HG02763 (cell line): ENCODE data around the gene CYP4F12.

Experiments used
- ATAC-seq: cut with Tn5 transposase; IDR thresholded peaks from one replicate; pipeline ENCODE4 v1.9.1; 2021; ENCODE audit warnings: mild to moderate bottlenecking, moderate library complexity; ENCODE audit not compliant: unreplicated experiment

Gene CYP4F12

DNA sequence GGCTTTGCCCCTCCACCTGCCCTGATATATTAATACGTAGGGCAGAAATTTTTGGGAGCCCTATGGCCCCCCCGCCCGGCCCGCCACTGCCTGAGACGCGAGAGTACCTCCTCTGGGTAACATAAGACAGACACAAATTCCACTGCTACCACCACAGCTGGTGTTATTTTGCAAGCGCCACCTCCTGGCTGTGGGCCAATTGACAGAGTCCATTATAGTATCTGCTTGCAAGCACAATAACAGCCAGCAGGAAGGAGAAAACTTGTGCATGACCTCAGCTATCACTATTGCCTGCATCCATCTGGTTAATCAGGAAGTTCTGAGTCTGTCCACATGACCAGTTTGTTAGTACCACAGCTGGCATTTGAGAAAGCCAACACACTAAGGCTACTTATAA is 29.6 kb downstream of the CYP4F12 start:
- ATAC-seq, result no peak

GRCh38 chr19:15714638-15715037 is 41.8 kb downstream of the CYP4F12 start:
- no peak for ATAC-seq

DNA sequence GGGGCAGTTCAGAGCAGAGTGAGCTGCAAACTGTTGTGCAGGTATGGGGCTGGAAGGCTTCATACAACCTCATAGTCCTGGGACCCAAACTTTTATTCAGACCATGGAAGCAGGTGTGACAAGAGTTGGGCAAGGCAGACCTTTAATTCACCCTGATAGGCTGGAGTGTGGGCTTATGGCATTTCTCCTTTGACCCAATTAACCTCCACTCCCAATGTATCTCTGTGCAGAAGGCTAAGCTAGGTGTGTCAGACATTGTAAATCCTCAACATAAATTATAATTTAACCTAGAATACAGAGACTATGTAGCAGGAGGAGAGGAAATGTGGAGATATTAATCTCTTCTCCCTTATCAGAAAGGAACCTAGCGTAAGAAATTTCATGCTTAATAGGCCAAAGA is 42.8 kb downstream of the CYP4F12 start:
- ATAC-seq, result no peak

- no peak for ATAC-seq
Measured at GRCh38 chr19:15717809-15718208, 44.9 kb downstream of the CYP4F12 start.

DNA sequence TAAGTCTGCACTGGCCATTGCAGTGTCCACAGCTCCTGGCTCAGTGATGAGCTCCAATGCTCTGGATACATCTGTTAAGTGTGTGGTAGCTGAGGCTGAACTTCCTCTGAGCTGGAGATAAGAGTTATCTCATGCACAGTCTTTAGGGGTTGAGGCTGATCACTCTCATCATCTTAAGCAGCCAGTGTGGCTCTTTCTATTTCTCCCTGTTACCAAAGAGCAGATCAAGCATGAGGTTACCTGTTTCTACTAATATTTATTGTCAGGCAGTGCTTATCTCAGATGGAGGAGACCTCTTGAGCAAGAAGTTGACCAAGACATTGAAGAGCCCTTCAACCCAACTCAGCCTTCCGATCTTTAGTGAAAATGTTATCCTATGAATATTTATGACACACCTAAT is 48.4 kb downstream of the CYP4F12 start:
- ATAC-seq, result no peak

DNA sequence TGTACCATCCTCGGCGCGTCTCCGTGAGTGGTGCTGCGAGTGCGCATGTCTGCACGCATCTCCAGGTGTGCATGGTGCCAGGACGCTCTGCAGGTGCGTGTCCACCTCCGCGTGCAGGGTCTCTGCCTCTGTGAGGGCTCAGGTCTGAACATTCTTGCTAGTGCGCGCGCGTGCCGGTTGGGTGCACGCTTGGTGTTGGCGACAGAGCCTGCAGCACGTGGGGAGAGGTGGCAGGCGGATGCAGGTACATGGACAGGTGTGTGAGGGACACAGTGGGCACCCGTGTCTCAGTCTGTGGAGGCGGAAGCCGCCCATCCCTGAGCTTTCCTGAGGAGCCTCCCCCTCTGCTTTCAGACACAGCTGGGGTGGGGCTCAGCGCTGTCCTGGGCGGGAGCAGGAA is 50.1 kb downstream of the CYP4F12 start:
- ATAC-seq, result no peak

- no peak for ATAC-seq
Measured at GRCh38 chr19:15727724-15728123, 54.8 kb downstream of the CYP4F12 start, which contains the start of gene OR10H2. Gene OR10H2 (plus strand): TSS chr19:15728024. CDS start chr19:15728044, 20 bp downstream.

- no peak for ATAC-seq
Measured at GRCh38 chr19:15730538-15730937, 57.7 kb downstream of the CYP4F12 start.

- ATAC-seq, result no peak
Measured at GRCh38 chr19:15732388-15732787, 59.5 kb downstream of the CYP4F12 start.

DNA sequence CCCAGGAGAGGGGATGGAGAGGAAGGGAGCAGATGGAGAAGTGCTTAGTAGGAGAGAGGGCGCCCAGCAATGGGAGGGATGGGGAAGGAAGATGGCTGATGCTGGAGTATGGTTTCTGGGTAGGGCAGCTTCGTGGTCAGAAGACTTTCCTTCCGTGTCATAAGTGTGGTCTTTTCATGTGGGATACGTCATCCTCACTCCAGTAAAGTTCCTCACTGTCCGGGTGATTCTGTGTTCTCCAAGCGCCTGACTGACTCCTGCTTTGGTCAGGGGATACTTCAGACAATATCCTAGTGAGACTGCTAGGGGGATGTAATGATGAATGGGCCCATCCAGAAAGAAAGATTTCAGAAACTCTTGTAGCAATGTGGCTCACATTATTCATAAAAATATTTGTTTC is 61.0 kb downstream of the CYP4F12 start:
- no peak for ATAC-seq

- ATAC-seq, result no peak
Measured at GRCh38 chr19:15737722-15738121, 64.8 kb downstream of the CYP4F12 start, which contains the start of gene OR10H3. Gene OR10H3 (plus strand): TSS chr19:15737985. CDS start chr19:15741393, 3,408 bp downstream.

DNA sequence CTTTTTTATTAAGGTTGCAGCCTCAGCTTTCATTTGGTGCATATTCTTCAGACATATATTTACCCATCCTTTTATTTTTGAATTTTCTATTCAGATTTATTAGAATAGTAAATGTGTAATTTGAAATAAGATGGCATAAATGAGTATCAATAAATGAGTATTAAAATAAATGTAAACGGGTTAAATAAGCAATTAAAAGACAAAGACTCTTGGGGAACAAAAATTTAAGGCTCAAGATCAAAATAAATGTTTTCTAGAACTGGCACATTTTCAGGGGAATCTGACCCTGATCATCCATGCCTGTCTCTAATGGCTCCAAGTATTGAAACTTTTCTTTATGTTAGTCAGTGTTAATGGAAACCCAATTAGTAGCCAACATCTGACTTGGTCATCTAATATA is 67.9 kb downstream of the CYP4F12 start:
- no peak for ATAC-seq
